ENCODE measurements around the gene DUOXA1. TPM values are rescaled to one million over a fixed set of nuclear protein-coding genes. Genes with fewer than 3 reads are reported as not detected.
A peak's percentile ranks its signal among the peaks of the same experiment; 100 is the strongest.

DUOXA1 gene
- total RNA-seq, 1 experiment from 2014 or later = not detected

- H3K4me2 ChIP-seq (ENCODE audit: low read length) = no peak overlapping the region
- ChIA-PET POLR2A (ENCODE audit: unreplicated experiment) (interaction anchor here (0.5 to 0.9 kb wide), 2 partner anchors 12 to 38 kb away, joined by 3 to 8 read pairs; no protein-coding TSS in a partner anchor), CTCF (interaction anchor here (0.6 to 2.7 kb wide), 16 partner anchors 16 to 141 kb away, joined by 3 to 36 read pairs (median 4); no protein-coding TSS in a partner anchor)
- H3K27me3 ChIP-seq (ENCODE audit: low read length) = no peaks in the 10 kb centered on the region
- intact Hi-C loops (cut with micrococcal nuclease) = loop anchor here (1.0 to 10.0 kb wide), 6 partner anchors 35 to 291 kb away; no protein-coding TSS in a partner anchor
- no peak overlapping the region for H3K27ac ChIP-seq (ENCODE audit: low read length)
- H3K4me3 ChIP-seq (ENCODE audit: low read length) = no peak overlapping the region
- no peaks in the 10 kb centered on the region for H3K36me3 ChIP-seq (ENCODE audit: low read depth, low read length)
- H3K9me3 ChIP-seq (ENCODE audit: low read length) = no peaks in the 10 kb centered on the region
- ATAC-seq (no peak), DNase-seq (no peak)
- no peak overlapping the region for H3K9ac ChIP-seq (ENCODE audit: low read length)
- H3K4me1 ChIP-seq (ENCODE audit: insufficient read depth, low read length) = peaks cover 24% of the 10 kb centered on the region
- no peaks in the 10 kb centered on the region for H3K79me2 ChIP-seq (ENCODE audit: low read length)
- H3K9me2 ChIP-seq (replicated peaks; ENCODE audit: low read length) = no peaks in the 10 kb centered on the region
- no TSS peak for BruUV-seq (replicated peaks)
- no peaks in the 10 kb centered on the region for H4K20me1 ChIP-seq (ENCODE audit: low read length)
- H2AFZ ChIP-seq (ENCODE audit: low read length) = no peak overlapping the region
- H3F3A ChIP-seq (ENCODE audit: low read length, unreplicated experiment) = no peaks in the 10 kb centered on the region
- TF ChIP-seq CTCF (conservative IDR thresholded peaks at IDR 0.05; ENCODE audit: low read depth, low read length) = no peak
- TF ChIP-seq EZH2 (IDR thresholded peaks at IDR 0.05; ENCODE audit: low read length, unreplicated experiment) = no peak
- no peak for TF ChIP-seq EZH2phosphoT487 (IDR thresholded peaks at IDR 0.05; ENCODE audit: borderline replicate concordance, low read length)
Measured at GRCh38 chr15:45163508-45163856, 33.8 kb upstream of the DUOXA1 start.

- Histone ChIP-seq H3K27me3 (ENCODE audit: low read length) (no peaks in the 10 kb centered on the region), H3K9me3 (ENCODE audit: low read length) (no peaks in the 10 kb centered on the region), H3K36me3 (ENCODE audit: low read depth, low read length) (no peaks in the 10 kb centered on the region), H3K9ac (ENCODE audit: low read length) (0 out of 2 replicates have a peak overlapping the region, but pooled peaks have one; percentile 15), H3K4me2 (ENCODE audit: low read length) (peak overlapping the region; percentile 60), H3F3A (ENCODE audit: low read length, unreplicated experiment) (no peaks in the 10 kb centered on the region), H4K20me1 (ENCODE audit: low read length) (no peaks in the 10 kb centered on the region), H3K4me3 (ENCODE audit: low read length) (no peak overlapping the region; the same call in 1 of the 2 replicates), H3K79me2 (ENCODE audit: low read length) (no peaks in the 10 kb centered on the region), H3K4me1 (ENCODE audit: insufficient read depth, low read length) (peaks cover 29% of the 10 kb centered on the region), H3K9me2 (replicated peaks; ENCODE audit: low read length) (no peaks in the 10 kb centered on the region), H2AFZ (ENCODE audit: low read length) (peak overlapping the region; percentile 67), H3K27ac (ENCODE audit: low read length) (peak overlapping the region; percentile 60)
- ChIA-PET CTCF (interaction anchor here (0.5 to 2.7 kb wide), 20 partner anchors 15 to 434 kb away, joined by 3 to 36 read pairs (median 4); no protein-coding TSS in a partner anchor), POLR2A (ENCODE audit: unreplicated experiment) (interaction anchor here (0.5 to 0.9 kb wide), 2 partner anchors 12 to 38 kb away, joined by 3 to 8 read pairs; no protein-coding TSS in a partner anchor)
- intact Hi-C loops (cut with micrococcal nuclease) = loop anchor here (1.0 to 10.0 kb wide), 6 partner anchors 35 to 292 kb away; no protein-coding TSS in a partner anchor
- TF ChIP-seq EZH2 (IDR thresholded peaks at IDR 0.05; ENCODE audit: low read length, unreplicated experiment) (no peak), CTCF (conservative IDR thresholded peaks at IDR 0.05; ENCODE audit: low read depth, low read length) (peak; percentile 97)
- DNase-seq (peak; percentile 84), ATAC-seq (peak; percentile 73)
- no TSS peak for BruUV-seq (replicated peaks)
Measured at GRCh38 chr15:45162771-45163507, 33.3 kb upstream of the DUOXA1 start.

GRCh38 chr15:45161666-45162065 lies 32.0 kb upstream of the DUOXA1 start:
- no peaks in the 10 kb centered on the region for H3K9me3 ChIP-seq (ENCODE audit: low read length)
- no peaks in the 10 kb centered on the region for H3K27me3 ChIP-seq (ENCODE audit: low read length)
- TF ChIP-seq CTCF (conservative IDR thresholded peaks at IDR 0.05; ENCODE audit: low read depth, low read length) = no peak
- no peak for TF ChIP-seq EZH2 (IDR thresholded peaks at IDR 0.05; ENCODE audit: low read length, unreplicated experiment)
- TF ChIP-seq EZH2phosphoT487 (IDR thresholded peaks at IDR 0.05; ENCODE audit: borderline replicate concordance, low read length) = no peak
- intact Hi-C loops (cut with micrococcal nuclease) = loop anchor here (2.0 to 10.0 kb wide), 2 partner anchors 35 to 293 kb away; no protein-coding TSS in a partner anchor
- BruUV-seq (replicated peaks) = no TSS peak
- H3K4me2 ChIP-seq (ENCODE audit: low read length) = no peak overlapping the region
- no peak overlapping the region for H3K9ac ChIP-seq (ENCODE audit: low read length)
- H3K27ac ChIP-seq (ENCODE audit: low read length) = no peak overlapping the region
- no peak for DNase-seq
- no peak overlapping the region for H3K4me3 ChIP-seq (ENCODE audit: low read length)
- no peaks in the 10 kb centered on the region for H3K36me3 ChIP-seq (ENCODE audit: low read depth, low read length)
- no peaks in the 10 kb centered on the region for H3F3A ChIP-seq (ENCODE audit: low read length, unreplicated experiment)
- no peak overlapping the region for H2AFZ ChIP-seq (ENCODE audit: low read length)
- H3K9me2 ChIP-seq (replicated peaks; ENCODE audit: low read length) = no peaks in the 10 kb centered on the region
- no peak for ATAC-seq
- POLR2A ChIA-PET (ENCODE audit: unreplicated experiment) = no interaction called here
- H3K79me2 ChIP-seq (ENCODE audit: low read length) = no peaks in the 10 kb centered on the region
- peaks cover 34% of the 10 kb centered on the region for H3K4me1 ChIP-seq (ENCODE audit: insufficient read depth, low read length)
- H4K20me1 ChIP-seq (ENCODE audit: low read length) = no peaks in the 10 kb centered on the region
- CTCF ChIA-PET = interaction anchor here (0.7 to 2.7 kb wide), 2 partner anchors 35 to 44 kb away, joined by 3 to 21 read pairs; no protein-coding TSS in a partner anchor

Measured in PC-3 (cell line).